GM12878 (cell line): ENCODE data around the gene CCDC107. TPM values are rescaled to one million over a fixed set of nuclear protein-coding genes. Genes with fewer than 3 reads are reported as not detected.

ENCODE experiments used
- ATAC-seq: fragments of 200-7000 bp; cut with Tn5 transposase; 3 replicates; pipeline ENCODE4 v1.9.1; 2020; ENCODE audit warnings: mild to moderate bottlenecking, moderate library complexity
- BruUV-seq: library from RNA; stranded (reverse); fragments of 400-500 nt; replicated peaks from 2 replicates; lab custom pipeline; 2021; lab: Mats Ljungman, UMichigan
- CTCF ChIA-PET: fragments of 300-600 bp; sonication (Branson Sonifier 250); formaldehyde crosslinking; extraction: SDS; loops from one replicate; lab custom pipeline; 2021; ENCODE audit warnings: inconsistent platforms; lab: Yijun Ruan, JAX
- POLR2A ChIA-PET: fragments of 350-600 bp; formaldehyde crosslinking; extraction: SDS; loops from one replicate; lab custom pipeline; 2021; ENCODE audit warnings: inconsistent platforms; lab: Charles Lee
- RAD21 ChIA-PET: fragments of 300-600 bp; sonication (Branson Sonifier 250); formaldehyde crosslinking; loops from one replicate; lab custom pipeline; 2023; ENCODE audit warnings: antibody characterized with exemption; ENCODE audit not compliant: unreplicated experiment; lab: Charles Lee
- SMC1A ChIA-PET: fragments of 300-600 bp; sonication (Branson Sonifier 250); formaldehyde crosslinking; loops from one replicate; lab custom pipeline; 2023; ENCODE audit not compliant: unreplicated experiment, uncharacterized antibody; lab: Charles Lee
- DNase-seq: peaks from one replicate; pipeline ENCODE4 v3.0.0-alpha.2; 2011; ENCODE audit warnings: low read depth, low spot score
- FAIRE-seq: peaks from 3 replicates; lab custom pipeline; 2011; peaks lifted over from hg19 to GRCh38; lab: Jason Lieb, UNC
- H2AFZ ChIP-seq: 2 replicates; pipeline ENCODE4 v1.6.0; 2011; ENCODE audit warnings: low read depth, low read length, control low read depth; ENCODE audit not compliant: control insufficient read depth
- H3K27ac ChIP-seq: 2 replicates; pipeline ENCODE4 v1.5.1; 2011; ENCODE audit warnings: control low read depth; ENCODE audit not compliant: control insufficient read depth, insufficient read depth
- H3K27me3 ChIP-seq, 2 experiments: replicated peaks in 1 of 2; 2 replicates each; pipeline versions ENCODE4 v1.6.0 to v1.6.1; 2011; ENCODE audit warnings: low read length in 1 of 2; ENCODE audit not compliant: control insufficient read depth in 2 of 2, insufficient read depth in 2 of 2
- H3K36me3 ChIP-seq, 2 experiments: 2 replicates each; pipeline ENCODE4 v1.5.1; 2011; ENCODE audit warnings: low read length in 1 of 2; ENCODE audit not compliant: control insufficient read depth in 2 of 2, insufficient read depth in 2 of 2
- H3K4me1 ChIP-seq: 2 replicates; pipeline ENCODE4 v1.6.1; 2011; ENCODE audit warnings: mild to moderate bottlenecking, low read length, moderate library complexity, mixed read lengths; ENCODE audit not compliant: control insufficient read depth, insufficient read depth
- H3K4me2 ChIP-seq: 2 replicates; pipeline ENCODE4 v1.6.0; 2011; ENCODE audit warnings: control low read depth; ENCODE audit not compliant: control insufficient read depth, insufficient read depth
- H3K4me3 ChIP-seq: fragments of 200-600 bp; sonication (generic); 2 replicates; pipeline ENCODE4 v1.5.1; 2016
- H3K79me2 ChIP-seq: 2 replicates; pipeline ENCODE4 v1.6.0; 2011; ENCODE audit warnings: low read length; ENCODE audit not compliant: control insufficient read depth, insufficient read depth
- H3K9ac ChIP-seq: 2 replicates; pipeline ENCODE4 v1.8.0; 2011; ENCODE audit warnings: low read length, control low read depth, mixed read lengths; ENCODE audit not compliant: control insufficient read depth, insufficient read depth
- H3K9me3 ChIP-seq: replicated peaks from 3 replicates; pipeline ENCODE4 v1.5.1; 2011; ENCODE audit warnings: mild to moderate bottlenecking, low read length; ENCODE audit not compliant: control insufficient read depth, insufficient read depth
- H4K20me1 ChIP-seq: 2 replicates; pipeline ENCODE4 v1.6.0; 2011; ENCODE audit not compliant: control insufficient read depth, insufficient read depth
- CREB1 ChIP-seq: IDR thresholded peaks from 2 replicates; pipeline ENCODE4 v1.6.1; 2012; ENCODE audit warnings: low read depth, mild to moderate bottlenecking, inconsistent platforms
- CTCF ChIP-seq, 3 experiments: IDR thresholded peaks in 2 of 3; conservative IDR thresholded peaks in 1 of 3; 2 replicates each; pipeline ENCODE4 v1.5.1; 2011; ENCODE audit warnings: low read depth in 3 of 3, low read length in 3 of 3, mild to moderate bottlenecking in 3 of 3, control low read depth in 2 of 3, moderate library complexity in 2 of 3, inconsistent platforms in 1 of 3, mixed read lengths in 1 of 3; ENCODE audit not compliant: control insufficient read depth in 2 of 3, insufficient read depth in 1 of 3; ENCODE audit errors: extremely low read depth in 1 of 3
- EED ChIP-seq: sonication (generic); IDR thresholded peaks from 2 replicates; pipeline ENCODE4 v1.6.1; 2016; ENCODE audit warnings: antibody characterized with exemption, low read depth
- EGR1 ChIP-seq, 2 experiments: IDR thresholded peaks; 1 replicate in 1 of 2; 2 replicates in 1 of 2; pipeline ENCODE4 v1.6.1; 2011 to 2012; ENCODE audit warnings: low read depth in 2 of 2, low read length in 2 of 2, borderline replicate concordance in 1 of 2, mild to moderate bottlenecking in 1 of 2, moderate library complexity in 1 of 2
- ELK1 ChIP-seq: IDR thresholded peaks from 2 replicates; pipeline ENCODE4 v1.6.1; 2012; ENCODE audit warnings: low read depth, low read length, improper control_type of control experiment
- JUND ChIP-seq: IDR thresholded peaks from 2 replicates; pipeline ENCODE4 v1.6.1; 2012; ENCODE audit warnings: low read depth, mild to moderate bottlenecking, low read length, improper control_type of control experiment, moderate library complexity
- NR2C1 ChIP-seq: fragments of 450-650 bp; IDR thresholded peaks from 2 replicates; pipeline ENCODE4 v1.6.1; 2017; ENCODE audit warnings: antibody characterized with exemption, mild to moderate bottlenecking, moderate library complexity
- PAX8 ChIP-seq: fragments of 450-650 bp; IDR thresholded peaks from 2 replicates; pipeline ENCODE4 v1.6.1; 2017; ENCODE audit warnings: mild to moderate bottlenecking, moderate library complexity
- SMAD1 ChIP-seq: fragments of 450-650 bp; IDR thresholded peaks from 2 replicates; pipeline ENCODE4 v1.6.1; 2018; ENCODE audit warnings: mild to moderate bottlenecking, low read depth; ENCODE audit not compliant: partially characterized antibody
- SMAD5 ChIP-seq: IDR thresholded peaks from 2 replicates; pipeline ENCODE4 v1.6.1; 2016; ENCODE audit warnings: antibody characterized with exemption, low read depth
- SMC3 ChIP-seq: IDR thresholded peaks from 2 replicates; pipeline ENCODE4 v1.6.1; 2011; ENCODE audit warnings: low read length, improper control_type of control experiment, borderline replicate concordance
- TCF7 ChIP-seq: IDR thresholded peaks from 2 replicates; pipeline ENCODE4 v1.6.1; 2014; ENCODE audit warnings: antibody characterized with exemption, borderline replicate concordance
- ZBTB40 ChIP-seq: fragments of 450-650 bp; IDR thresholded peaks from 2 replicates; pipeline ENCODE4 v1.6.1; 2016; ENCODE audit warnings: mild to moderate bottlenecking, moderate library complexity, borderline replicate concordance
- ZNF24 ChIP-seq: fragments of 450-650 bp; IDR thresholded peaks from 2 replicates; pipeline ENCODE4 v1.6.1; 2017; ENCODE audit warnings: antibody characterized with exemption, mild to moderate bottlenecking
- ZSCAN29 ChIP-seq: fragments of 450-650 bp; IDR thresholded peaks from 2 replicates; pipeline ENCODE4 v1.6.1; 2017; ENCODE audit warnings: mild to moderate bottlenecking, moderate library complexity
- ZZZ3 ChIP-seq: IDR thresholded peaks from 2 replicates; pipeline ENCODE4 v1.6.1; 2011; ENCODE audit warnings: low read depth; ENCODE audit not compliant: control insufficient read depth, insufficient read length
- WGBS: methylation state at CpG from one replicate; pipeline ENCODE4 v1.1.6; 2016; ENCODE audit warnings: low lambda C conversion rate; ENCODE audit not compliant: insufficient replicate concordance, insufficient coverage; ENCODE audit errors: missing lambda C conversion rate; 5-methylcytosine and 5-hydroxymethylcytosine counted together
- in situ Hi-C: fragments of 300-500 bp; cut with MboI; formaldehyde crosslinking; loops from 9 replicates; pipeline ENCODE4 v1.14.3; 2018; ENCODE audit warnings: mixed read lengths
- intact Hi-C: fragments of 100-400 bp; cut with micrococcal nuclease; formaldehyde crosslinking; loops from one replicate; pipeline ENCODE4 v1.14.2; 2022; ENCODE audit not compliant: unreplicated experiment
- polyA plus RNA-seq, 11 experiments: library from polyadenylated mRNA; depleted of rRNA in 4 of 11; unstranded in 6 of 11; stranded (reverse) in 5 of 11; fragments of >200 nt; fragmentation: Nextera tagmentation in 4 of 11; fragmentation: Illumina TruSeq in 1 of 11; extraction: Ambion mirVana in 4 of 11; extraction: Trizol in 1 of 11; gene quantifications; 1 replicate in 1 of 11; 2 replicates in 10 of 11; pipeline versions ENCODE4 v1.2.1 to v1.2.3, GENCODE V29; 2011 to 2016; ENCODE audit warnings: inconsistent platforms in 2 of 11, missing spikeins in 2 of 11, low read depth in 1 of 11
- total RNA-seq, 4 experiments: library from RNA; depleted of rRNA in 3 of 4; stranded (reverse); fragments of >200 nt in 3 of 4; fragmentation: Illumina TruSeq in 1 of 4; extraction: Trizol in 1 of 4; gene quantifications; 2 replicates each; pipeline versions ENCODE4 v1.2.1 to v1.2.3, GENCODE V29; 2013 to 2021

The CCDC107 gene
- total and polyA plus RNA-seq, 10 of the 15 experiments (the other 5 are each of a cell fraction or from before 2014, with no cell fraction given): 0.19 to 18.3 (median 10.6) TPM

- H3K4me1 ChIP-seq: peaks cover 31% of the 10 kb centered on the region
- RAD21 ChIA-PET: interaction anchor here (0.5 to 9.6 kb wide), 9 partner anchors 7 to 578 kb away, joined by 3 to 133 read pairs (median 15); partner anchors contain the start of genes ARHGEF39, CCDC107, CREB3 and RMRP
- peak within 1 kb of the TSS; percentile 93 for H3K27ac ChIP-seq
- BruUV-seq: no TSS peak
- peak within 1 kb of the TSS; percentile 89 for H3K9ac ChIP-seq
- ATAC-seq (peak; percentile 19), DNase-seq (no peak), FAIRE-seq (no peak)
- no peaks in the 10 kb centered on the region for H3K36me3 ChIP-seq
- H3K4me2 ChIP-seq: peak within 1 kb of the TSS; percentile 93
- intact Hi-C loops: loop anchor here (10.0 kb wide), 1 partner anchor 174 kb away; the partner anchor contains the start of genes FAM221B and TMEM8B
- H3K27me3 ChIP-seq: no peaks in the 10 kb centered on the region
- in situ Hi-C loops: no loop called here
- WGBS: 8% methylated on average over 22 of the region's 22 CpGs
- no peaks in the 10 kb centered on the region for H4K20me1 ChIP-seq
- SMC1A ChIA-PET: interaction anchor here (0.8 to 7.7 kb wide), 7 partner anchors 9 to 99 kb away, joined by 3 to 114 read pairs (median 32); partner anchors contain the start of genes ARHGEF39, CCDC107, CREB3 and GBA2
- CTCF ChIA-PET: interaction anchor here (0.9 to 8.8 kb wide), 8 partner anchors 7 to 85 kb away, joined by 3 to 139 read pairs (median 76); partner anchors contain the start of genes ARHGEF39, CCDC107, CD72 and CREB3
- peak within 1 kb of the TSS; percentile 77 for H2AFZ ChIP-seq
- peak within 1 kb of the TSS; percentile 100 for H3K4me3 ChIP-seq
- no peaks in the 10 kb centered on the region for H3K9me3 ChIP-seq
- POLR2A ChIA-PET: interaction anchor here (0.6 to 11.1 kb wide), 7 partner anchors 10 to 306 kb away, joined by 3 to 163 read pairs (median 7); partner anchors contain the start of genes ARHGEF39, CCDC107, CD72 and CREB3
- H3K79me2 ChIP-seq: peaks cover 20% of the 10 kb centered on the region
- TF ChIP-seq EED: no peak
- TF ChIP-seq SMAD1: no peak
- no peak for TF ChIP-seq ELK1
- no peak for TF ChIP-seq SMC3
- TF ChIP-seq JUND: no peak
- TF ChIP-seq ZSCAN29: no peak
- TF ChIP-seq CREB1: no peak
- TF ChIP-seq TCF7: no peak
- no peak for TF ChIP-seq PAX8
- TF ChIP-seq ZNF24: no peak
- 0 out of 3 replicates have a peak, but pooled peaks of 1 of the 2 experiments have one; percentile 21 for TF ChIP-seq EGR1 (IDR thresholded peaks at IDR 0.05; ENCODE audit: borderline replicate concordance in 1 of 2, low read depth in 2 of 2, low read length in 2 of 2)
- TF ChIP-seq CTCF (IDR thresholded peaks at IDR 0.05 in 2 of 3, conservative IDR thresholded peaks at IDR 0.05 in 1 of 3; ENCODE audit: control insufficient read depth in 2 of 3, extremely low read depth in 1 of 3, insufficient read depth in 1 of 3, low read depth in 3 of 3, low read length in 3 of 3): no peak
- no peak for TF ChIP-seq NR2C1
- no peak for TF ChIP-seq ZZZ3
- TF ChIP-seq SMAD5: no peak
- TF ChIP-seq ZBTB40: no peak
These were observed 7.5 kb upstream of the CCDC107 start, which contains the start of gene SIT1 for GRCh38 chr9:35650341-35651158. Gene SIT1 (minus strand): TSS chr9:35650931. CDS start chr9:35650853, 78 bp downstream.
